Neutrophil (primary cell): Measurements from ENCODE around the gene PCNX3.

ENCODE experiments used
- H3K27ac ChIP-seq: fragments of 200-600 bp; sonication (generic); 2 replicates; pipeline ENCODE4 v1.5.1; 2016; ENCODE audit warnings: mild to moderate bottlenecking, moderate library complexity
- H3K27me3 ChIP-seq: fragments of 200-600 bp; sonication (generic); 2 replicates; pipeline ENCODE4 v1.6.0; 2016; ENCODE audit warnings: mild to moderate bottlenecking
- H3K36me3 ChIP-seq: fragments of 200-600 bp; sonication (generic); 2 replicates; pipeline ENCODE4 v1.5.1; 2017
- H3K4me1 ChIP-seq, 2 experiments: fragments of 200-600 bp in 1 of 2; sonication (generic) in 1 of 2; 1 replicate in 1 of 2; 2 replicates in 1 of 2; pipeline versions ENCODE4 v1.5.1 to v1.6.1; 2013 to 2016; ENCODE audit warnings: low read depth in 1 of 2, low read length in 1 of 2, mild to moderate bottlenecking in 1 of 2, moderate library complexity in 1 of 2; ENCODE audit not compliant: control insufficient read depth in 1 of 2, insufficient read depth in 1 of 2
- H3K4me3 ChIP-seq, 2 experiments: fragments of 200-600 bp in 1 of 2; sonication (generic) in 1 of 2; 1 replicate in 1 of 2; 2 replicates in 1 of 2; pipeline ENCODE4 v1.5.1; 2013 to 2016; ENCODE audit warnings: low read depth in 1 of 2, low read length in 1 of 2, mild to moderate bottlenecking in 1 of 2, moderate library complexity in 1 of 2
- H3K9me3 ChIP-seq: fragments of 200-600 bp; sonication (generic); 2 replicates; pipeline ENCODE4 v1.5.1; 2016
- CTCF ChIP-seq: fragments of 200-600 bp; sonication (generic); IDR thresholded peaks from 2 replicates; pipeline ENCODE4 v1.5.1; 2016; ENCODE audit warnings: antibody characterized with exemption

Gene PCNX3

GRCh38 chr11:65578667-65579066, 36.9 kb upstream of the PCNX3 start:
- peak overlapping the region; percentile 95 for H3K27ac ChIP-seq
- peak overlapping the region; percentile 28 to 99 for H3K4me3 ChIP-seq
- H3K4me1 ChIP-seq: peaks cover 49 to 54% of the 10 kb centered on the region in 2 experiments
- H3K27me3 ChIP-seq: no peaks in the 10 kb centered on the region
- H3K36me3 ChIP-seq: peaks cover 62% of the 10 kb centered on the region
- no peaks in the 10 kb centered on the region for H3K9me3 ChIP-seq
- no peak for TF ChIP-seq CTCF

- peaks cover 43 to 50% of the 10 kb centered on the region in 2 experiments for H3K4me1 ChIP-seq
- peak overlapping the region; percentile 95 for H3K27ac ChIP-seq
- peak overlapping the region; percentile 28 to 99 for H3K4me3 ChIP-seq
- H3K27me3 ChIP-seq: no peaks in the 10 kb centered on the region
- TF ChIP-seq CTCF: no peak
- peaks cover 64% of the 10 kb centered on the region for H3K36me3 ChIP-seq
- H3K9me3 ChIP-seq: no peaks in the 10 kb centered on the region
These were observed 36.3 kb upstream of the PCNX3 start for GRCh38 chr11:65579291-65579690.

GRCh38 chr11:65580031-65580692, 35.4 kb upstream of the PCNX3 start:
- no peak overlapping the region for H3K4me3 ChIP-seq
- H3K27me3 ChIP-seq: no peaks in the 10 kb centered on the region
- no peak for TF ChIP-seq CTCF
- peaks cover 34 to 46% of the 10 kb centered on the region in 2 experiments for H3K4me1 ChIP-seq
- no peak overlapping the region for H3K27ac ChIP-seq
- H3K9me3 ChIP-seq: no peaks in the 10 kb centered on the region
- peaks cover 70% of the 10 kb centered on the region for H3K36me3 ChIP-seq

GRCh38 chr11:65580756-65581155, 34.8 kb upstream of the PCNX3 start:
- no peaks in the 10 kb centered on the region for H3K27me3 ChIP-seq
- peaks cover 29 to 41% of the 10 kb centered on the region in 2 experiments for H3K4me1 ChIP-seq
- H3K27ac ChIP-seq: no peak overlapping the region
- no peak overlapping the region for H3K4me3 ChIP-seq
- peaks cover 76% of the 10 kb centered on the region for H3K36me3 ChIP-seq
- no peak for TF ChIP-seq CTCF
- no peaks in the 10 kb centered on the region for H3K9me3 ChIP-seq

GRCh38 chr11:65581928-65582327, 33.6 kb upstream of the PCNX3 start:
- no peak for TF ChIP-seq CTCF
- Histone ChIP-seq H3K27me3 (no peaks in the 10 kb centered on the region), H3K36me3 (peaks cover 87% of the 10 kb centered on the region), H3K4me1 (peaks cover 34 to 44% of the 10 kb centered on the region in 2 experiments), H3K27ac (no peak overlapping the region), H3K9me3 (no peaks in the 10 kb centered on the region), H3K4me3 (no peak overlapping the region)
